H9 (cell line): ENCODE results near the gene EXD2. TPM values are rescaled to one million over a fixed set of nuclear protein-coding genes. Genes with fewer than 3 reads are reported as not detected.

Experiments
- DNase-seq: peaks from one replicate; pipeline ENCODE4 v3.0.0-alpha.2; 2017
- H2AFZ ChIP-seq: one replicate; pipeline ENCODE4 v1.6.1; 2013; ENCODE audit warnings: mild to moderate bottlenecking, low read length, control low read depth, moderate library complexity
- H2AK5ac ChIP-seq: 2 replicates; pipeline ENCODE4 v1.6.1; 2013; ENCODE audit warnings: low read length, control low read depth, mixed read lengths; ENCODE audit not compliant: insufficient read length
- H2BK120ac ChIP-seq: one replicate; pipeline ENCODE4 v1.6.1; 2013; ENCODE audit warnings: low read depth, mild to moderate bottlenecking, low read length, control low read depth, inconsistent platforms; ENCODE audit not compliant: poor library complexity, severe bottlenecking
- H2BK12ac ChIP-seq: 2 replicates; pipeline ENCODE4 v1.6.1; 2013; ENCODE audit warnings: low read length, control low read depth, mixed read lengths, low read depth; ENCODE audit not compliant: insufficient read length
- H2BK15ac ChIP-seq: 2 replicates; pipeline ENCODE4 v1.6.1; 2013; ENCODE audit warnings: low read depth, low read length, control low read depth
- H2BK20ac ChIP-seq: one replicate; pipeline ENCODE4 v1.6.1; 2013; ENCODE audit warnings: low read depth, mild to moderate bottlenecking, low read length, control low read depth, inconsistent platforms; ENCODE audit not compliant: poor library complexity, severe bottlenecking
- H2BK5ac ChIP-seq: 2 replicates; pipeline ENCODE4 v1.6.1; 2013; ENCODE audit warnings: low read length, control low read depth, mixed read lengths; ENCODE audit not compliant: insufficient read length
- H3K14ac ChIP-seq: 2 replicates; pipeline ENCODE4 v1.6.1; 2013; ENCODE audit warnings: low read length, control low read depth; ENCODE audit not compliant: insufficient read depth
- H3K18ac ChIP-seq: 2 replicates; pipeline ENCODE4 v1.6.1; 2013; ENCODE audit warnings: low read depth, mild to moderate bottlenecking, mixed read lengths, low read length, control low read depth; ENCODE audit not compliant: insufficient read length
- H3K23ac ChIP-seq: 2 replicates; pipeline ENCODE4 v1.6.1; 2013; ENCODE audit warnings: low read length, control low read depth, mixed read lengths, low read depth; ENCODE audit not compliant: insufficient read length
- H3K23me2 ChIP-seq: 2 replicates; pipeline ENCODE4 v1.6.1; 2013; ENCODE audit warnings: low read depth, mild to moderate bottlenecking, mixed read lengths, low read length, control low read depth; ENCODE audit not compliant: insufficient read length, poor library complexity, severe bottlenecking
- H3K27ac ChIP-seq: 2 replicates; pipeline ENCODE4 v1.5.1; 2013; ENCODE audit warnings: low read length, control low read depth, mixed read lengths, low read depth; ENCODE audit not compliant: insufficient read length
- H3K27me3 ChIP-seq: 2 replicates; pipeline ENCODE4 v1.6.1; 2013; ENCODE audit warnings: low read length, control low read depth, inconsistent platforms; ENCODE audit not compliant: insufficient read depth
- H3K4ac ChIP-seq: 2 replicates; pipeline ENCODE4 v1.6.1; 2013; ENCODE audit warnings: low read depth, mild to moderate bottlenecking, control low read depth, inconsistent platforms, low read length, moderate library complexity
- H3K4me1 ChIP-seq: 2 replicates; pipeline ENCODE4 v1.6.1; 2013; ENCODE audit warnings: low read length, control low read depth, inconsistent platforms; ENCODE audit not compliant: insufficient read depth
- H3K4me2 ChIP-seq: 2 replicates; pipeline ENCODE4 v1.6.1; 2013; ENCODE audit warnings: low read length, control low read depth, mixed read lengths; ENCODE audit not compliant: insufficient read length, insufficient read depth
- H3K56ac ChIP-seq: 2 replicates; pipeline ENCODE4 v1.6.1; 2013; ENCODE audit warnings: low read depth, mild to moderate bottlenecking, mixed read lengths, low read length, control low read depth; ENCODE audit not compliant: insufficient read length
- H3K79me1 ChIP-seq: 2 replicates; pipeline ENCODE4 v1.6.1; 2013; ENCODE audit warnings: low read depth, mild to moderate bottlenecking, moderate library complexity, low read length, control low read depth, inconsistent platforms; ENCODE audit not compliant: insufficient read depth, poor library complexity, severe bottlenecking
- H3K79me2 ChIP-seq: 2 replicates; pipeline ENCODE4 v1.6.1; 2013; ENCODE audit warnings: low read length, control low read depth, inconsistent platforms; ENCODE audit not compliant: insufficient read depth
- H3K9ac ChIP-seq: 2 replicates; pipeline ENCODE4 v1.6.1; 2013; ENCODE audit warnings: low read length, control low read depth, mixed read lengths; ENCODE audit not compliant: insufficient read length; ENCODE audit errors: extremely low read depth
- H3K9me3 ChIP-seq: one replicate; pipeline ENCODE4 v1.6.1; 2013; ENCODE audit warnings: low read depth, low read length, inconsistent platforms; ENCODE audit not compliant: control insufficient read depth
- H3T11ph ChIP-seq: one replicate; pipeline ENCODE4 v1.6.1; 2013; ENCODE audit warnings: mild to moderate bottlenecking, low read length, control low read depth, inconsistent platforms
- H4K20me1 ChIP-seq: one replicate; pipeline ENCODE4 v1.6.1; 2013; ENCODE audit not compliant: control insufficient read depth, insufficient read length, insufficient read depth
- H4K5ac ChIP-seq: 2 replicates; pipeline ENCODE4 v1.6.1; 2013; ENCODE audit warnings: low read depth, mild to moderate bottlenecking, mixed read lengths, low read length, control low read depth; ENCODE audit not compliant: insufficient read length
- H4K8ac ChIP-seq: replicated peaks from 2 replicates; pipeline ENCODE4 v1.6.1; 2013; ENCODE audit warnings: low read length, control low read depth, mixed read lengths, low read depth; ENCODE audit not compliant: insufficient read length
- H4K91ac ChIP-seq: 2 replicates; pipeline ENCODE4 v1.6.1; 2013; ENCODE audit warnings: low read depth, mild to moderate bottlenecking, moderate library complexity, mixed read lengths, low read length, control low read depth; ENCODE audit not compliant: insufficient read length
- H3K27ac Mint-ChIP-seq, 3 experiments: 2 replicates in 2 of 3; 3 replicates in 1 of 3; pipeline ENCODE4 v1.8.0; 2020 to 2021; ENCODE audit warnings: mixed read lengths in 3 of 3, mild to moderate bottlenecking in 1 of 3, moderate library complexity in 1 of 3
- H3K27me3 Mint-ChIP-seq: 2 replicates; pipeline ENCODE4 v1.8.0; 2021; ENCODE audit warnings: low read depth, mild to moderate bottlenecking, moderate library complexity, mixed read lengths
- H3K36me3 Mint-ChIP-seq, 3 experiments: 2 replicates in 2 of 3; 3 replicates in 1 of 3; pipeline ENCODE4 v1.8.0; 2020 to 2021; ENCODE audit warnings: low read depth in 3 of 3, mixed read lengths in 3 of 3; ENCODE audit not compliant: insufficient read depth in 1 of 3
- H3K4me1 Mint-ChIP-seq, 2 experiments: 2 replicates each; pipeline ENCODE4 v1.8.0; 2020; ENCODE audit warnings: mixed read lengths in 2 of 2
- H3K4me3 Mint-ChIP-seq, 2 experiments: 2 replicates in 1 of 2; 3 replicates in 1 of 2; pipeline ENCODE4 v1.8.0; 2020 to 2021; ENCODE audit warnings: mild to moderate bottlenecking in 2 of 2, mixed read lengths in 2 of 2, moderate library complexity in 1 of 2
- H3K9me3 Mint-ChIP-seq, 2 experiments: 2 replicates in 1 of 2; 3 replicates in 1 of 2; pipeline ENCODE4 v1.8.0; 2020; ENCODE audit warnings: mild to moderate bottlenecking in 2 of 2, mixed read lengths in 2 of 2, moderate library complexity in 1 of 2
- WGBS: extraction: QIAGEN DNeasy Blood & Tissue Kit; methylation state at CpG from one replicate; pipeline ENCODE4 v1.1.7; 2013; ENCODE audit warnings: missing lambda C conversion rate, low lambda C conversion rate, mixed read lengths; ENCODE audit not compliant: insufficient read length; ENCODE audit errors: extremely low coverage; 5-methylcytosine and 5-hydroxymethylcytosine counted together
- total RNA-seq: library from RNA; stranded (reverse); gene quantifications from 2 replicates; pipeline ENCODE4 v1.2.1, GENCODE V29; 2021
- TF ChIP-seq, protein P1 (sequence below): fragments of 200-600 bp; sonication (generic); conservative IDR thresholded peaks from 3 replicates; pipeline ENCODE4 v1.8.0; 2021; ENCODE audit warnings: antibody characterized with exemption, mild to moderate bottlenecking

The EXD2 gene
- total RNA-seq, 1 experiment from 2014 or later: 19.6 TPM

GRCh38 chr14:69235708-69236107, 44.4 kb downstream of the EXD2 start:
- Histone ChIP-seq H3K56ac (no peak overlapping the region), H3K23me2 (no peaks in the 10 kb centered on the region), H3T11ph (no peak overlapping the region), H3K79me2 (no peaks in the 10 kb centered on the region), H3K4me2 (no peak overlapping the region), H2BK15ac (no peak overlapping the region), H2BK12ac (no peak overlapping the region), H3K23ac (no peak overlapping the region), H4K5ac (no peak overlapping the region), H3K79me1 (no peaks in the 10 kb centered on the region), H2AK5ac (no peak overlapping the region), H3K4ac (no peak overlapping the region), H3K27ac (no peak overlapping the region), H3K27me3 (no peaks in the 10 kb centered on the region), H4K20me1 (no peaks in the 10 kb centered on the region), H3K18ac (no peak overlapping the region), H2BK5ac (no peak overlapping the region), H3K9ac (no peak overlapping the region), H3K4me1 (no peaks in the 10 kb centered on the region), H3K9me3 (no peaks in the 10 kb centered on the region), H3K14ac (no peak overlapping the region), H2AFZ (no peak overlapping the region), H2BK120ac (no peak overlapping the region), H4K91ac (no peak overlapping the region), H4K8ac (no peak overlapping the region), H2BK20ac (no peak overlapping the region)
- DNase-seq: no peak
- Mint-ChIP-seq H3K4me3 (no peak overlapping the region), H3K27me3 (no peaks in the 10 kb centered on the region), H3K9me3 (no peaks in the 10 kb centered on the region), H3K27ac (no peak overlapping the region; a peak in 1 of 7 replicates), H3K4me1 (peaks cover 5 to 7% of the 10 kb centered on the region in 2 experiments; a peak in 3 of 4 replicates), H3K36me3 (peaks cover 11 to 64% (median 61%) of the 10 kb centered on the region in 3 experiments; a peak in 6 of 7 replicates)
- no CpG with 5 or more reads among the region's 1 CpG for WGBS
- TF ChIP-seq, protein P1, sequence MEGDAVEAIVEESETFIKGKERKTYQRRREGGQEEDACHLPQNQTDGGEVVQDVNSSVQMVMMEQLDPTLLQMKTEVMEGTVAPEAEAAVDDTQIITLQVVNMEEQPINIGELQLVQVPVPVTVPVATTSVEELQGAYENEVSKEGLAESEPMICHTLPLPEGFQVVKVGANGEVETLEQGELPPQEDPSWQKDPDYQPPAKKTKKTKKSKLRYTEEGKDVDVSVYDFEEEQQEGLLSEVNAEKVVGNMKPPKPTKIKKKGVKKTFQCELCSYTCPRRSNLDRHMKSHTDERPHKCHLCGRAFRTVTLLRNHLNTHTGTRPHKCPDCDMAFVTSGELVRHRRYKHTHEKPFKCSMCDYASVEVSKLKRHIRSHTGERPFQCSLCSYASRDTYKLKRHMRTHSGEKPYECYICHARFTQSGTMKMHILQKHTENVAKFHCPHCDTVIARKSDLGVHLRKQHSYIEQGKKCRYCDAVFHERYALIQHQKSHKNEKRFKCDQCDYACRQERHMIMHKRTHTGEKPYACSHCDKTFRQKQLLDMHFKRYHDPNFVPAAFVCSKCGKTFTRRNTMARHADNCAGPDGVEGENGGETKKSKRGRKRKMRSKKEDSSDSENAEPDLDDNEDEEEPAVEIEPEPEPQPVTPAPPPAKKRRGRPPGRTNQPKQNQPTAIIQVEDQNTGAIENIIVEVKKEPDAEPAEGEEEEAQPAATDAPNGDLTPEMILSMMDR: no peak
